Measurements from ENCODE around the gene ATG16L1. TPM values are rescaled to one million over a fixed set of nuclear protein-coding genes. Genes with fewer than 3 reads are reported as not detected.

The ATG16L1 gene
- total and polyA plus RNA-seq, 9 of the 15 experiments (the other 6 are each of a cell fraction or from before 2014, with no cell fraction given): 6.4 to 21.3 (median 17.2) TPM

DNA sequence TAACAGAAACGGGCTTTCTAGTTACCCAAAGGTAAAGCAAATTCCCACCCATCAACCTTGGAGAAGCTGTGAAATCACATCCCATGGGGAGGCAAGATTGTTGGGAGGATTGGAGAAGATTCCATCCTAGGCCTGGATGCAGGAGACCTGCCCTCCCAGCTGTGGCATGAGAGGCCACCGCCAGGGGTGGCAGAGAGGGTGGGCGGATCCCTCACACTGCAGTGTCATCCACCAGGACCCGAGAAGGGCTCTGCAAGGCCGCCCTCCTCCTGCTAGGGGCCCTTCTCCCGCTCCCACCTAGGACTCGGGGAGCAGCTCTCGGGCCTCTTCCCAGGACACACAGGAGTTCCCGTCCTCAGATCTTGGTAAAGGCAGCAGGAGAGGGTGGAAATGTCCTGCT, 15.5 kb upstream of the ATG16L1 start:
- BruUV-seq (replicated peaks): no TSS peak
- H4K20me1 ChIP-seq (replicated peaks; ENCODE audit: control insufficient read depth, insufficient read depth, low read length): no peaks in the 10 kb centered on the region
- 93% methylated on average over 7 of the region's 9 CpGs for WGBS (ENCODE audit: insufficient coverage, low coverage, missing lambda C conversion rate)
- FAIRE-seq (no peak), DNase-seq (ENCODE audit: extremely low read depth in 1 of 4, low spot score in 3 of 4) (no peak), ATAC-seq (no peak; the same call in 2 of the 3 replicates)
- H3K4me2 ChIP-seq (ENCODE audit: insufficient read depth, low read length): no peak overlapping the region
- H3K27ac ChIP-seq (ENCODE audit: extremely low read depth, low read depth, low read length): no peak overlapping the region
- CTCF ChIA-PET (ENCODE audit: low intra/inter-chr PET ratio): no interaction called here
- H3K4me1 ChIP-seq (replicated peaks in 1 of 2; ENCODE audit: control insufficient read depth in 2 of 2, insufficient read depth in 2 of 2, low read length in 2 of 2): peaks cover 18 to 27% of the 10 kb centered on the region in 2 experiments; a peak in 4 of 5 replicates
- H3K9ac ChIP-seq (ENCODE audit: insufficient read depth in 1 of 2, low read depth in 2 of 2, low read length in 2 of 2): 0 out of 4 replicates have a peak overlapping the region, but pooled peaks of 1 of the 2 experiments have one; percentile 40
- H2AFZ ChIP-seq (ENCODE audit: low read depth, low read length): 0 out of 2 replicates have a peak overlapping the region, but pooled peaks have one; percentile 24
- H3K9me1 ChIP-seq (ENCODE audit: control insufficient read depth, insufficient read depth, low read length): no peaks in the 10 kb centered on the region
- H3K9me3 ChIP-seq (replicated peaks; ENCODE audit: control insufficient read depth, insufficient read depth, low read depth, low read length): no peaks in the 10 kb centered on the region
- H3K4me3 ChIP-seq: no peak overlapping the region
- H3K36me3 ChIP-seq (ENCODE audit: control insufficient read depth, insufficient read depth, low read length): no peaks in the 10 kb centered on the region
- intact Hi-C loops (cut with micrococcal nuclease) (no loop called here), in situ Hi-C loops (cut with MboI) (no loop called here)
- H3K79me2 ChIP-seq (ENCODE audit: control insufficient read depth, insufficient read depth, low read length): no peaks in the 10 kb centered on the region
- H3K27me3 ChIP-seq (ENCODE audit: control insufficient read depth in 2 of 2, insufficient read depth in 2 of 2, low read length in 2 of 2): no peaks in the 10 kb centered on the region
- POLR2A ChIA-PET: interaction anchor here (1.0 to 2.6 kb wide), 2 partner anchors 12 to 93 kb away, joined by 3 to 11 read pairs; no protein-coding TSS in a partner anchor
- TF ChIP-seq, protein P1, sequence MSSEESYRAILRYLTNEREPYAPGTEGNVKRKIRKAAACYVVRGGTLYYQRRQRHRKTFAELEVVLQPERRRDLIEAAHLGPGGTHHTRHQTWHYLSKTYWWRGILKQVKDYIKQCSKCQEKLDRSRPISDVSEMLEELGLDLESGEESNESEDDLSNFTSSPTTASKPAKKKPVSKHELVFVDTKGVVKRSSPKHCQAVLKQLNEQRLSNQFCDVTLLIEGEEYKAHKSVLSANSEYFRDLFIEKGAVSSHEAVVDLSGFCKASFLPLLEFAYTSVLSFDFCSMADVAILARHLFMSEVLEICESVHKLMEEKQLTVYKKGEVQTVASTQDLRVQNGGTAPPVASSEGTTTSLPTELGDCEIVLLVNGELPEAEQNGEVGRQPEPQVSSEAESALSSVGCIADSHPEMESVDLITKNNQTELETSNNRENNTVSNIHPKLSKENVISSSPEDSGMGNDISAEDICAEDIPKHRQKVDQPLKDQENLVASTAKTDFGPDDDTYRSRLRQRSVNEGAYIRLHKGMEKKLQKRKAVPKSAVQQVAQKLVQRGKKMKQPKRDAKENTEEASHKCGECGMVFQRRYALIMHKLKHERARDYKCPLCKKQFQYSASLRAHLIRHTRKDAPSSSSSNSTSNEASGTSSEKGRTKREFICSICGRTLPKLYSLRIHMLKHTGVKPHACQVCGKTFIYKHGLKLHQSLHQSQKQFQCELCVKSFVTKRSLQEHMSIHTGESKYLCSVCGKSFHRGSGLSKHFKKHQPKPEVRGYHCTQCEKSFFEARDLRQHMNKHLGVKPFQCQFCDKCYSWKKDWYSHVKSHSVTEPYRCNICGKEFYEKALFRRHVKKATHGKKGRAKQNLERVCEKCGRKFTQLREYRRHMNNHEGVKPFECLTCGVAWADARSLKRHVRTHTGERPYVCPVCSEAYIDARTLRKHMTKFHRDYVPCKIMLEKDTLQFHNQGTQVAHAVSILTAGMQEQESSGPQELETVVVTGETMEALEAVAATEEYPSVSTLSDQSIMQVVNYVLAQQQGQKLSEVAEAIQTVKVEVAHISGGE (CRISPR knock-in tag; IDR thresholded peaks at IDR 0.05): no peak
- TF ChIP-seq, protein P2, sequence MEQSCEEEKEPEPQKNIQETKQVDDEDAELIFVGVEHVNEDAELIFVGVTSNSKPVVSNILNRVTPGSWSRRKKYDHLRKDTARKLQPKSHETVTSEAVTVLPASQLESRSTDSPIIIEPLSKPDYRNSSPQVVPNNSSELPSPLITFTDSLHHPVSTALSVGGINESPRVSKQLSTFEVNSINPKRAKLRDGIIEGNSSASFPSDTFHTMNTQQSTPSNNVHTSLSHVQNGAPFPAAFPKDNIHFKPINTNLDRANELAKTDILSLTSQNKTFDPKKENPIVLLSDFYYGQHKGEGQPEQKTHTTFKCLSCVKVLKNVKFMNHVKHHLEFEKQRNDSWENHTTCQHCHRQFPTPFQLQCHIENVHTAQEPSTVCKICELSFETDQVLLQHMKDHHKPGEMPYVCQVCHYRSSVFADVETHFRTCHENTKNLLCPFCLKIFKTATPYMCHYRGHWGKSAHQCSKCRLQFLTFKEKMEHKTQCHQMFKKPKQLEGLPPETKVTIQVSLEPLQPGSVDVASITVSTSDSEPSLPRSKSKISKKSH (CRISPR knock-in tag; IDR thresholded peaks at IDR 0.05): no peak
- TF ChIP-seq BRCA1 (IDR thresholded peaks at IDR 0.05) (no peak), BRCA1 (CRISPR knock-in tag; IDR thresholded peaks at IDR 0.05) (no peak), SMARCE1 (IDR thresholded peaks at IDR 0.05) (no peak)
- TF ChIP-seq, protein P3, sequence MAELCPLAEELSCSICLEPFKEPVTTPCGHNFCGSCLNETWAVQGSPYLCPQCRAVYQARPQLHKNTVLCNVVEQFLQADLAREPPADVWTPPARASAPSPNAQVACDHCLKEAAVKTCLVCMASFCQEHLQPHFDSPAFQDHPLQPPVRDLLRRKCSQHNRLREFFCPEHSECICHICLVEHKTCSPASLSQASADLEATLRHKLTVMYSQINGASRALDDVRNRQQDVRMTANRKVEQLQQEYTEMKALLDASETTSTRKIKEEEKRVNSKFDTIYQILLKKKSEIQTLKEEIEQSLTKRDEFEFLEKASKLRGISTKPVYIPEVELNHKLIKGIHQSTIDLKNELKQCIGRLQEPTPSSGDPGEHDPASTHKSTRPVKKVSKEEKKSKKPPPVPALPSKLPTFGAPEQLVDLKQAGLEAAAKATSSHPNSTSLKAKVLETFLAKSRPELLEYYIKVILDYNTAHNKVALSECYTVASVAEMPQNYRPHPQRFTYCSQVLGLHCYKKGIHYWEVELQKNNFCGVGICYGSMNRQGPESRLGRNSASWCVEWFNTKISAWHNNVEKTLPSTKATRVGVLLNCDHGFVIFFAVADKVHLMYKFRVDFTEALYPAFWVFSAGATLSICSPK (IDR thresholded peaks at IDR 0.05; ENCODE audit: borderline replicate concordance): no peak
- TF ChIP-seq, protein P4, sequence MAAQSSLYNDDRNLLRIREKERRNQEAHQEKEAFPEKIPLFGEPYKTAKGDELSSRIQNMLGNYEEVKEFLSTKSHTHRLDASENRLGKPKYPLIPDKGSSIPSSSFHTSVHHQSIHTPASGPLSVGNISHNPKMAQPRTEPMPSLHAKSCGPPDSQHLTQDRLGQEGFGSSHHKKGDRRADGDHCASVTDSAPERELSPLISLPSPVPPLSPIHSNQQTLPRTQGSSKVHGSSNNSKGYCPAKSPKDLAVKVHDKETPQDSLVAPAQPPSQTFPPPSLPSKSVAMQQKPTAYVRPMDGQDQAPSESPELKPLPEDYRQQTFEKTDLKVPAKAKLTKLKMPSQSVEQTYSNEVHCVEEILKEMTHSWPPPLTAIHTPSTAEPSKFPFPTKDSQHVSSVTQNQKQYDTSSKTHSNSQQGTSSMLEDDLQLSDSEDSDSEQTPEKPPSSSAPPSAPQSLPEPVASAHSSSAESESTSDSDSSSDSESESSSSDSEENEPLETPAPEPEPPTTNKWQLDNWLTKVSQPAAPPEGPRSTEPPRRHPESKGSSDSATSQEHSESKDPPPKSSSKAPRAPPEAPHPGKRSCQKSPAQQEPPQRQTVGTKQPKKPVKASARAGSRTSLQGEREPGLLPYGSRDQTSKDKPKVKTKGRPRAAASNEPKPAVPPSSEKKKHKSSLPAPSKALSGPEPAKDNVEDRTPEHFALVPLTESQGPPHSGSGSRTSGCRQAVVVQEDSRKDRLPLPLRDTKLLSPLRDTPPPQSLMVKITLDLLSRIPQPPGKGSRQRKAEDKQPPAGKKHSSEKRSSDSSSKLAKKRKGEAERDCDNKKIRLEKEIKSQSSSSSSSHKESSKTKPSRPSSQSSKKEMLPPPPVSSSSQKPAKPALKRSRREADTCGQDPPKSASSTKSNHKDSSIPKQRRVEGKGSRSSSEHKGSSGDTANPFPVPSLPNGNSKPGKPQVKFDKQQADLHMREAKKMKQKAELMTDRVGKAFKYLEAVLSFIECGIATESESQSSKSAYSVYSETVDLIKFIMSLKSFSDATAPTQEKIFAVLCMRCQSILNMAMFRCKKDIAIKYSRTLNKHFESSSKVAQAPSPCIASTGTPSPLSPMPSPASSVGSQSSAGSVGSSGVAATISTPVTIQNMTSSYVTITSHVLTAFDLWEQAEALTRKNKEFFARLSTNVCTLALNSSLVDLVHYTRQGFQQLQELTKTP (IDR thresholded peaks at IDR 0.05; ENCODE audit: low read depth in 1 of 2, partially characterized antibody in 2 of 2): no peak
- TF ChIP-seq, protein P5, sequence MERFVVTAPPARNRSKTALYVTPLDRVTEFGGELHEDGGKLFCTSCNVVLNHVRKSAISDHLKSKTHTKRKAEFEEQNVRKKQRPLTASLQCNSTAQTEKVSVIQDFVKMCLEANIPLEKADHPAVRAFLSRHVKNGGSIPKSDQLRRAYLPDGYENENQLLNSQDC (CRISPR knock-in tag; IDR thresholded peaks at IDR 0.05): no peak

Measured in K562 (cell line).